Left lung (tissue), 10 donors: ENCODE measurements around the gene HERPUD2. TPM values are rescaled to one million over a fixed set of nuclear protein-coding genes. Genes with fewer than 3 reads are reported as not detected.

ENCODE experiments used
- ATAC-seq: fragments of 200-7000 bp; cut with Tn5 transposase; one replicate; pipeline ENCODE4 v1.9.1; 2020; ENCODE audit warnings: moderate library complexity
- DNase-seq, 4 donors: peaks; one replicate each; pipeline ENCODE4 v3.0.0-alpha.2; 2013 to 2020
- H3K27ac ChIP-seq, 2 donors: fragments of 200-600 bp; sonication (generic) in 1 of 2; one replicate each; pipeline versions ENCODE4 v1.5.0 to v1.8.0; 2020 to 2021
- H3K27me3 ChIP-seq, 2 donors: fragments of 200-600 bp; sonication (generic) in 1 of 2; one replicate each; pipeline versions ENCODE4 v1.5.0 to v1.8.0; 2020 to 2021
- H3K36me3 ChIP-seq, 2 donors: fragments of 200-600 bp; sonication (generic) in 1 of 2; one replicate each; pipeline versions ENCODE4 v1.5.0 to v1.8.0; 2020 to 2021
- H3K4me1 ChIP-seq, 2 donors: fragments of 200-600 bp; one replicate each; pipeline ENCODE4 v1.8.0; 2021
- H3K4me3 ChIP-seq, 2 donors: fragments of 200-600 bp; sonication (generic) in 1 of 2; one replicate each; pipeline versions ENCODE4 v1.5.0 to v1.8.0; 2020 to 2021; ENCODE audit warnings: mild to moderate bottlenecking in 1 of 2
- H3K9me3 ChIP-seq, 2 donors: fragments of 200-600 bp; sonication (generic) in 1 of 2; one replicate each; pipeline versions ENCODE4 v1.5.0 to v1.8.0; 2020 to 2021
- CTCF ChIP-seq, 2 donors: fragments of 200-600 bp; sonication (generic) in 1 of 2; IDR thresholded peaks; one replicate each; pipeline versions ENCODE4 v1.5.0 to v1.8.0; 2021; ENCODE audit warnings: antibody characterized with exemption in 2 of 2
- intact Hi-C, 2 donors: fragments of 100-400 bp; cut with DNase I; formaldehyde crosslinking; loops; one replicate each; pipeline versions ENCODE4 v1.11.2 to v1.14.2; 2022
- polyA plus RNA-seq, 6 donors: library from polyadenylated mRNA; unstranded; fragments of 120-200 nt; gene quantifications; one replicate each; pipeline ENCODE4 v1.2.1, GENCODE V29; 2013; ENCODE audit not compliant: insufficient read length in 6 of 6
- total RNA-seq, 2 donors: library from RNA; stranded (reverse); fragmentation: NEBNext Ultra II Directional; extraction: Animal tissue kit (Norgen Biotek cat#: 25700); gene quantifications; one replicate each; pipeline ENCODE4 v1.2.1, GENCODE V29; 2021
- donor health status: DM: no; HTN: yes; CAD: no.
- donor health status: DM: no; HTN: no; CAD: no.

HERPUD2 gene
- total and polyA plus RNA-seq, 8 donors: 31.3 to 45.0 (median 40.8) TPM

GRCh38 chr7:35645691-35646090, 49.2 kb downstream of the HERPUD2 start:
- peaks cover 12 to 34% of the 10 kb centered on the region in 2 donors for H3K4me1 ChIP-seq
- ATAC-seq (no peak), DNase-seq (no peak)
- TF ChIP-seq CTCF (IDR thresholded peaks at IDR 0.05): no peak
- intact Hi-C loops: no loop called here
- H3K4me3 ChIP-seq: no peak overlapping the region
- peaks cover 0 to 7% of the 10 kb centered on the region in 2 donors for H3K36me3 ChIP-seq
- H3K27me3 ChIP-seq: no peaks in the 10 kb centered on the region
- no peaks in the 10 kb centered on the region for H3K9me3 ChIP-seq
- no peak overlapping the region for H3K27ac ChIP-seq

- Histone ChIP-seq H3K27ac (no peak overlapping the region), H3K4me1 (peaks cover 0 to 3% of the 10 kb centered on the region in 2 donors), H3K27me3 (no peaks in the 10 kb centered on the region), H3K9me3 (no peaks in the 10 kb centered on the region), H3K4me3 (no peak overlapping the region), H3K36me3 (peaks cover 4 to 64% of the 10 kb centered on the region in 2 donors)
- TF ChIP-seq CTCF (IDR thresholded peaks at IDR 0.05): no peak
- ATAC-seq (peak; percentile 18), DNase-seq (no peak)
- intact Hi-C loops: no loop called here
Observed at GRCh38 chr7:35630024-35630972, 64.6 kb downstream of the HERPUD2 start.

- DNase-seq (peak in 2 of 4 donors; percentile 35 to 40), ATAC-seq (peak; percentile 89)
- peaks cover 0 to 22% of the 10 kb centered on the region in 2 donors for H3K36me3 ChIP-seq
Observed at GRCh38 chr7:35624299-35625186, 70.4 kb downstream of the HERPUD2 start.

GRCh38 chr7:35623381-35623780, 71.6 kb downstream of the HERPUD2 start:
- no peak for TF ChIP-seq CTCF (IDR thresholded peaks at IDR 0.05)
- intact Hi-C loops: loop anchor here in 1 of 2 donors (5.0 kb wide), 1 partner anchor 201 kb away; no protein-coding TSS in a partner anchor
- Histone ChIP-seq H3K27ac (no peak overlapping the region), H3K27me3 (no peaks in the 10 kb centered on the region), H3K9me3 (no peaks in the 10 kb centered on the region), H3K36me3 (peaks cover 0 to 11% of the 10 kb centered on the region in 2 donors), H3K4me1 (no peaks in the 10 kb centered on the region), H3K4me3 (no peak overlapping the region)
- ATAC-seq (no peak), DNase-seq (no peak)

More at GRCh38 chr7:35624299-35625186, 70.4 kb downstream of the HERPUD2 start:
- Histone ChIP-seq H3K27me3 (no peaks in the 10 kb centered on the region), H3K9me3 (no peaks in the 10 kb centered on the region), H3K4me1 (no peaks in the 10 kb centered on the region), H3K4me3 (no peak overlapping the region), H3K27ac (no peak overlapping the region)
- peak; percentile 76 to 85 for TF ChIP-seq CTCF (IDR thresholded peaks at IDR 0.05)
- intact Hi-C loops: loop anchor here in 1 of 2 donors (5.0 kb wide), 1 partner anchor 202 kb away; no protein-coding TSS in a partner anchor
